Measurements from ENCODE around the gene TLCD5.

- TF ChIP-seq, protein P1, sequence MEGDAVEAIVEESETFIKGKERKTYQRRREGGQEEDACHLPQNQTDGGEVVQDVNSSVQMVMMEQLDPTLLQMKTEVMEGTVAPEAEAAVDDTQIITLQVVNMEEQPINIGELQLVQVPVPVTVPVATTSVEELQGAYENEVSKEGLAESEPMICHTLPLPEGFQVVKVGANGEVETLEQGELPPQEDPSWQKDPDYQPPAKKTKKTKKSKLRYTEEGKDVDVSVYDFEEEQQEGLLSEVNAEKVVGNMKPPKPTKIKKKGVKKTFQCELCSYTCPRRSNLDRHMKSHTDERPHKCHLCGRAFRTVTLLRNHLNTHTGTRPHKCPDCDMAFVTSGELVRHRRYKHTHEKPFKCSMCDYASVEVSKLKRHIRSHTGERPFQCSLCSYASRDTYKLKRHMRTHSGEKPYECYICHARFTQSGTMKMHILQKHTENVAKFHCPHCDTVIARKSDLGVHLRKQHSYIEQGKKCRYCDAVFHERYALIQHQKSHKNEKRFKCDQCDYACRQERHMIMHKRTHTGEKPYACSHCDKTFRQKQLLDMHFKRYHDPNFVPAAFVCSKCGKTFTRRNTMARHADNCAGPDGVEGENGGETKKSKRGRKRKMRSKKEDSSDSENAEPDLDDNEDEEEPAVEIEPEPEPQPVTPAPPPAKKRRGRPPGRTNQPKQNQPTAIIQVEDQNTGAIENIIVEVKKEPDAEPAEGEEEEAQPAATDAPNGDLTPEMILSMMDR (IDR thresholded peaks at IDR 0.05) = no peak
- TF ChIP-seq, protein P2, sequence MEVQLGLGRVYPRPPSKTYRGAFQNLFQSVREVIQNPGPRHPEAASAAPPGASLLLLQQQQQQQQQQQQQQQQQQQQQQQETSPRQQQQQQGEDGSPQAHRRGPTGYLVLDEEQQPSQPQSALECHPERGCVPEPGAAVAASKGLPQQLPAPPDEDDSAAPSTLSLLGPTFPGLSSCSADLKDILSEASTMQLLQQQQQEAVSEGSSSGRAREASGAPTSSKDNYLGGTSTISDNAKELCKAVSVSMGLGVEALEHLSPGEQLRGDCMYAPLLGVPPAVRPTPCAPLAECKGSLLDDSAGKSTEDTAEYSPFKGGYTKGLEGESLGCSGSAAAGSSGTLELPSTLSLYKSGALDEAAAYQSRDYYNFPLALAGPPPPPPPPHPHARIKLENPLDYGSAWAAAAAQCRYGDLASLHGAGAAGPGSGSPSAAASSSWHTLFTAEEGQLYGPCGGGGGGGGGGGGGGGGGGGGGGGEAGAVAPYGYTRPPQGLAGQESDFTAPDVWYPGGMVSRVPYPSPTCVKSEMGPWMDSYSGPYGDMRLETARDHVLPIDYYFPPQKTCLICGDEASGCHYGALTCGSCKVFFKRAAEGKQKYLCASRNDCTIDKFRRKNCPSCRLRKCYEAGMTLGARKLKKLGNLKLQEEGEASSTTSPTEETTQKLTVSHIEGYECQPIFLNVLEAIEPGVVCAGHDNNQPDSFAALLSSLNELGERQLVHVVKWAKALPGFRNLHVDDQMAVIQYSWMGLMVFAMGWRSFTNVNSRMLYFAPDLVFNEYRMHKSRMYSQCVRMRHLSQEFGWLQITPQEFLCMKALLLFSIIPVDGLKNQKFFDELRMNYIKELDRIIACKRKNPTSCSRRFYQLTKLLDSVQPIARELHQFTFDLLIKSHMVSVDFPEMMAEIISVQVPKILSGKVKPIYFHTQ (CRISPR knock-in tag; IDR thresholded peaks at IDR 0.05) = no peak
- TF ChIP-seq CDX4 (CRISPR knock-in tag; IDR thresholded peaks at IDR 0.05; ENCODE audit: borderline replicate concordance) = no peak
- no peak for TF ChIP-seq CREM (CRISPR knock-in tag; IDR thresholded peaks at IDR 0.05)
- no peak for TF ChIP-seq USF2 (CRISPR knock-in tag; IDR thresholded peaks at IDR 0.05)
- no peak for TF ChIP-seq TEAD4 (CRISPR knock-in tag; IDR thresholded peaks at IDR 0.05)
- TF ChIP-seq MAX (CRISPR knock-in tag; IDR thresholded peaks at IDR 0.05) = no peak
- no peak for TF ChIP-seq KAT7 (CRISPR knock-in tag; IDR thresholded peaks at IDR 0.05; ENCODE audit: borderline replicate concordance)
- TF ChIP-seq JUN (CRISPR knock-in tag; IDR thresholded peaks at IDR 0.05) = no peak
- TF ChIP-seq USF1 (CRISPR knock-in tag; IDR thresholded peaks at IDR 0.05) = no peak
- no peak for TF ChIP-seq IRF1 (CRISPR knock-in tag; IDR thresholded peaks at IDR 0.05)
- TF ChIP-seq GABPB1 (CRISPR knock-in tag; IDR thresholded peaks at IDR 0.05) = no peak
- TF ChIP-seq RELA (CRISPR knock-in tag; IDR thresholded peaks at IDR 0.05; ENCODE audit: borderline replicate concordance) = no peak
- TF ChIP-seq, protein P3, sequence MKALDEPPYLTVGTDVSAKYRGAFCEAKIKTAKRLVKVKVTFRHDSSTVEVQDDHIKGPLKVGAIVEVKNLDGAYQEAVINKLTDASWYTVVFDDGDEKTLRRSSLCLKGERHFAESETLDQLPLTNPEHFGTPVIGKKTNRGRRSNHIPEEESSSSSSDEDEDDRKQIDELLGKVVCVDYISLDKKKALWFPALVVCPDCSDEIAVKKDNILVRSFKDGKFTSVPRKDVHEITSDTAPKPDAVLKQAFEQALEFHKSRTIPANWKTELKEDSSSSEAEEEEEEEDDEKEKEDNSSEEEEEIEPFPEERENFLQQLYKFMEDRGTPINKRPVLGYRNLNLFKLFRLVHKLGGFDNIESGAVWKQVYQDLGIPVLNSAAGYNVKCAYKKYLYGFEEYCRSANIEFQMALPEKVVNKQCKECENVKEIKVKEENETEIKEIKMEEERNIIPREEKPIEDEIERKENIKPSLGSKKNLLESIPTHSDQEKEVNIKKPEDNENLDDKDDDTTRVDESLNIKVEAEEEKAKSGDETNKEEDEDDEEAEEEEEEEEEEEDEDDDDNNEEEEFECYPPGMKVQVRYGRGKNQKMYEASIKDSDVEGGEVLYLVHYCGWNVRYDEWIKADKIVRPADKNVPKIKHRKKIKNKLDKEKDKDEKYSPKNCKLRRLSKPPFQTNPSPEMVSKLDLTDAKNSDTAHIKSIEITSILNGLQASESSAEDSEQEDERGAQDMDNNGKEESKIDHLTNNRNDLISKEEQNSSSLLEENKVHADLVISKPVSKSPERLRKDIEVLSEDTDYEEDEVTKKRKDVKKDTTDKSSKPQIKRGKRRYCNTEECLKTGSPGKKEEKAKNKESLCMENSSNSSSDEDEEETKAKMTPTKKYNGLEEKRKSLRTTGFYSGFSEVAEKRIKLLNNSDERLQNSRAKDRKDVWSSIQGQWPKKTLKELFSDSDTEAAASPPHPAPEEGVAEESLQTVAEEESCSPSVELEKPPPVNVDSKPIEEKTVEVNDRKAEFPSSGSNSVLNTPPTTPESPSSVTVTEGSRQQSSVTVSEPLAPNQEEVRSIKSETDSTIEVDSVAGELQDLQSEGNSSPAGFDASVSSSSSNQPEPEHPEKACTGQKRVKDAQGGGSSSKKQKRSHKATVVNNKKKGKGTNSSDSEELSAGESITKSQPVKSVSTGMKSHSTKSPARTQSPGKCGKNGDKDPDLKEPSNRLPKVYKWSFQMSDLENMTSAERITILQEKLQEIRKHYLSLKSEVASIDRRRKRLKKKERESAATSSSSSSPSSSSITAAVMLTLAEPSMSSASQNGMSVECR (CRISPR knock-in tag; IDR thresholded peaks at IDR 0.05; ENCODE audit: borderline replicate concordance) = no peak
Measured at GRCh38 chr11:120316880-120317688, 8.0 kb upstream of the TLCD5 start.

All from WTC11 (cell line).